ENCODE data around the gene PRICKLE2.

PRICKLE2 gene

DNA sequence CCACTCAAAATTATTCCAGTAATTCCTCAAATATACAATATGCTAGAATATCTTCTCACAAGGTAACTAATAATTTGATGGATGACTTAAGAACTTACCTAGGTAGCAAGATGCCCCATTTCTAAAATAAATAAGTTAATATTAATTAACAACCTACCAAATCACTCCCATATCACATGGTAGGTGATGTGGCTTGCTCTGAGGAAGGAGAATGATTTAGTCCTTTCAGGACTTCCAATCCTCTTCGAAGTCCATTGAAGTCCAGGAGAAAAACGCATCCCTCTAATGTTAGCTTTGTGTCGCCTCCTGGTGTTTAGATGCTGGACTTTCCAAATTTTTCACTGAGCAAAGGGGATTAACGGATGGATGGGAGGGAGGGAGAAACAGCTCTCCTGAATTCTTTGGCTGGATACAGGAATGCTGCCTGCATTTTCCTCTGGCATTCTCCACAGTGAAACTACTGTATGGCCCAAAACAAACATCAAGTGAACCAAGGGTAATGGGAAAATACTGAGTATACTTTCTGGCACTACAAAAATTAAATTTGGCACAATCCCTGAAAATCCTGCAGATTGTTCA, 58.6 kb downstream of the PRICKLE2 start:
- DNase-seq (ENCODE audit: extremely low spot score, insufficient read length, low read depth) (no peak), FAIRE-seq (no peak)

DNA sequence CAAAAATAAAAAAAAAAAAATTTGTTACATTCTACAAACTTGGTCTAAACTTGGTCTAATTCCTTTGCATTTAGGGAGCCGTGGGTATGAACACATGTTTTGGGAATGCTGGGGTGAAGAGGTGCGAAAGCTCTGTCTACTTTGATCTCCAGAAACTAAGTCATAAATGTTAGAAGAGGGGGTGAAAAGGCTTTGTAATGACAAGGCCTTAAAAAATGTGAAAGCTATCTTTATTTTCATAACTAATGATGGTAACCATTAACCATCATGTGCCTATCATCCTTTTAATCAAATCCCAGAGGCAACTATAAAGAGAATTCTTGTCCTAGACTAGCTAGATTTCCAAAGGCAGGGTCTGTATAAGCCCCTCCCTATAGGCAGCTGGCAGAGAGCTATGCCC, 60.9 kb downstream of the PRICKLE2 start:
- FAIRE-seq (no peak), DNase-seq (ENCODE audit: extremely low spot score, insufficient read length, low read depth) (no peak)

DNA sequence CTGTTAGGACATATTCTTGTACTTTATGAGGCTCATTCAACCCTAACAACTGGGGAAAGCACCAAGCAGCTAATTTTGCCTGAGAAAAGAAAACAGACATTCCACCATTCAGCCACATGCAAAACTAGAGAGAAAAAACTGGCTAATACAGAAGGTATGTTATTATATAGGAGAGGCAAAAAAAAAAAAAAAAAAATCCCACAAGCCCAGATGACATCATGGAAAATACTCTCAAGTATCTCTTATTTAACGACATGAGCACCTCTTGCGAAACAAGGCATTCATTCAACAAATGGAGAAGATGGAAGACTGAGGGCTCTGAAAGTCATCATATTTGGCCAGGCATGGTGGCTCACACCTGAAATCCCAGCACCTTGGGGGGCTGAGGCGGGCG, 61.5 kb downstream of the PRICKLE2 start:
- no peak for DNase-seq (ENCODE audit: extremely low spot score, insufficient read length, low read depth)
- no peak for FAIRE-seq

DNA sequence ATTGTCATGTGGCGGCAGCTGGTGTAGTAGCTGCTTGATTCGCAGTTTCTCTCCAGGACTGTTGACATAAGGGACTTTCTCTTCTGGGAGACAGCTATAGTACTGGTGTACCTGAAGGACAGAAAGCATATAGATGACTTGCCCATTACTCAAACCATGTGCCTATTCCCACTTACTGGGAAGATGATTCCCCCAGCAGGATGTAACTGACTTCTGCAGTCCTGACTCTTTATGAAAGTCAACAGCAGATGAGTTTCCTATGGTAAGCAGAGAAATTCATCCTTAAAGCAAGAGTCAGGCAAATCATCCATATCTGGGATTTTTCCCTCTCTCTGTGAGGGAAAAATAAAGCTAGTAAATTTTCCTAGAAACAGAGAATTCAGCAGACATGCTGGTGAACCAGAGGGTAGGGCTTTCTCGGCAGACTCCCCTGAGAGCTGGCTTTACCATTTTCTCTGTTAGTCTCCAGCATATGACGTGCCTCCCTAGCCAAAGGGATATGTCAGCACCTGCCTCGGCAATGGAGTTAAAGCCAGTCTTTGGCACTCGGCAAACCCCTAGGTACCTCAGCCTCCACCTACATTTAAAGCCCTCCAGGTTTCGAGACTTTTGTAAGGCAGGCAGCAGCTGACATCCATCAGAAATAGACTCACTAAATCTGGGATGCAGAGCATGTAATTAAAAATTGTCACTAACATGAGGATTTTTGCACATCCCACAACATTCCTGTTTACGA, 62.1 kb downstream of the PRICKLE2 start:
- DNase-seq (ENCODE audit: extremely low spot score, insufficient read length, low read depth) (no peak), FAIRE-seq (no peak)

- DNase-seq (ENCODE audit: extremely low spot score, insufficient read length, low read depth) (no peak), FAIRE-seq (no peak)
Observed at GRCh38 chr3:64161481-64161952, 63.7 kb downstream of the PRICKLE2 start.

- DNase-seq (ENCODE audit: extremely low spot score, insufficient read length, low read depth) (no peak), FAIRE-seq (no peak)
Observed at GRCh38 chr3:64160000-64160695, 65.1 kb downstream of the PRICKLE2 start.

DNA sequence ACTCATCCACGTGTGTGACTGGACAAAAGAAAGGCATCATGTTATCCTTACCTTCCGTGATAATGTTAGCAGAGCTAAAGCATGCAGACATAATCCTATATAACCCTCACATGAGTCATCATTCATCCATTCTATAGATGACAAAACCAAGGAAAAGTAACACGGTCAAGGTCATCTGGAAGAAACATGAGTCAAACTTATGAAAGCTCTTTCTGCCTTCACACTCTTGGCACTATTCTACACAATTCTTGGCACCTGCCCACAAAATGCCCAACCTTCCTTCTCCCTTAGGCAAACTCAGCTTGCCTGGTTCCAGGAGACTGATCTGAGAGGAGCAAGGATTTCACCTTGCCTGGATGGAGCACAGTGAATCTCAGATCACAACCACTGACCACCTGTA, 66.9 kb downstream of the PRICKLE2 start:
- no peak for FAIRE-seq
- no peak for DNase-seq (ENCODE audit: extremely low spot score, insufficient read length, low read depth)

DNA sequence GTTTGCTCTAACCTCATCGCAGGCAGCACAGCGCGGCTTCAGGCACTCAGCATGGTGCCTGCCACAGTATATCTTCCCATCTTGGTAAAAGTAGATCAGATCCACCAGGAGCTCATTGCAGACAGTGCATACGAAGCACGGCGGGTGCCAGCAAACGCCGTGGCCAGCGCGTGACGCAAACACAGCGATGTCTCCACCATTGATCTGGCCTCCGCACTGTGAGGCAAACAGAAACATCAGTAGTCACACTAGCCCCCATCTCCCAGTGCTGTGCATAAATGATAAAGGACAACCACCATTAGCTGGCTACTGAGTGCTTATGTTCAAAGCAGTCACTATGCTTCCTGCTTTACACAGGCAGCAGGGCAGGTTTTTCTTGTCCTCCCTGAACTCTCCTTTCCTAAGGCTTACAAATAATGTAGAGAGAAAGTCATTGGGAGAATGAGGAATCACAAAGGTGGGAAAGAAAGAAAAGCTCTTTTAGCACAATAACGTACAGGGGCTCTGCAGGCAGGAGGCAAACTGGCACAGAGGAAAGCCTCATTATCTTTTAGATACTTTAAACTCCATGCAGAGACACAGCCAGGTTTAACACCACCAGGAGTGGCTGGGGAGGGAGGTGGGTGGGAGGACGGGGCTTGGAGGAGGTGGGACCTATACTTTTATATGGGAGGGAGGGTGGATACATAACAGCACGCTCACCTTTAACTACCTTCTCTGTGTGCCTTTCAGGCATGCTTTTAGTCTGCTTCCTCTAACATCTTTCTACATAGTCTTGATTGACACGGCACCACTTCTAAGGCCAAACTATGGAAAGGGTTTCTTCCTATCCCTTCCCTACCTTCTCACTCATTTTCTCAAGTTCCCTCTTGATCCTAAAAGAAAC, 67.9 kb downstream of the PRICKLE2 start:
- no peak for FAIRE-seq
- DNase-seq (ENCODE audit: extremely low spot score, insufficient read length, low read depth) = no peak

GRCh38 chr3:64155328-64155727, 69.9 kb downstream of the PRICKLE2 start:
- FAIRE-seq = no peak

DNA sequence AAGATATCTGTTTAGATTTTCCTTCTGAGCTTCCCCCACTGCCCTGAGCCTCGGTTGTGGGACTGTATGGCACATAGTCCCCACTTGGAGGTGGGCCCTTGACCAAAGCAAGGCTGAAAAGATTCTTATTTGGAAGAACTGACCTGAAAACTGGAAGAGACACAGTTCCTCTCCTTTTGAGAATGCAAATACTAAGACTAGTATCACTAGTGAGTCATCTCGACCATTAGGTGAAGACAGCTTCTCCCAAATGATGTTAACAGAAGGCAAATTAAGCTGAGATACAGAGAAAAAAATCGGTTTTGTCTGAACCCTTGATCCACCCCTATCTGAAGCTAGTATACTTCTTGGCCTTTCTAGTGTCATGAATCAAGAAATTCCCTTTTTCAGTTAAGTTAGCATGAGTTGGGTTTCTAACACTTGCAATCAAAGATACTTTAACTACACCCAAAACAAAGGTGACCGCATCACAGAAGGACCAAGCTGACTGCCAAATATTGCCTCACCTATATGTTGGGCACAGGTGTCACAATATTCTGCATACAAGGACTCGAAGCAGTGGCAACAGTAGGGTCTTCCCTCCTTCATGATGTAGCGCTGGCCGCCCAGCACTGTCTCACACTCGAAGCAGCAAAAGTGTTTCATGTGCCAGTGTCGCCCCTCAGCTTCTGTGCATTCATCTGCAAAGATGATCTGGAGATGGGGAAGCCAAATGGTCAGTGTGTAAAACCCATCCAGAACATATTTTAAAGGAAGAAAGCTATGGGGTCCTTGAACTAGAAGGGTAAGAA, 72.4 kb downstream of the PRICKLE2 start:
- no peak for FAIRE-seq
- DNase-seq (ENCODE audit: extremely low spot score, insufficient read length, low read depth) = no peak

More at GRCh38 chr3:64155328-64155727, 69.9 kb downstream of the PRICKLE2 start:
- DNase-seq (ENCODE audit: extremely low spot score, insufficient read length, low read depth) = no peak

GRCh38 chr3:64152086-64152485, 73.2 kb downstream of the PRICKLE2 start:
- DNase-seq (ENCODE audit: extremely low spot score, insufficient read length, low read depth) = no peak
- FAIRE-seq = no peak

DNA sequence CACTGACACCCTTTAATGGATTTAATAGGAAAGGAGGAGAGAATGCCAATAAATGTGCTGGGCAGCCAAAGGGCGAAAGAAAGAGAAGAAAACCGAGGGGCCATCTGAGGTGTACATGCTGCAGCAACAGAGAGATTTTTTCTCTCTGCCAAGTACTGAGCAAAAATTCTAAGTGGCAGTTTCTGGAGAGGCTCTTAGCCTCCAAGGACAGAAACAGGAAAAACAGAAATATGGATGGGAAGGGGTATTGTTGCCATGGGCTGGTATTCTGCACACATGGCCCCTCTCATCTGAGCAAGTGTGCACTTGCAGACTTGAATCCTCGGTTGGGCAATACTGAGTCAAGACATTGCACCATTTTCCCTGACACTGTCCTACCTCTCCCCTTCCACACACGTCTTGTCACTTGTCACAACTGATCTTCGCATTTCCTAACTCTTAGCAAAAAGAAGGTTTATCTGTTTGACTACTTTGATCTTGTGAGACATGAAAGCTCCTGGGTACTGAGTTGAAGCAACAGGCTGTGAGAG, 73.9 kb downstream of the PRICKLE2 start:
- DNase-seq (ENCODE audit: extremely low spot score, insufficient read length, low read depth) (no peak), FAIRE-seq (no peak)

- DNase-seq (ENCODE audit: extremely low spot score, insufficient read length, low read depth) = no peak
- FAIRE-seq = no peak
Observed at GRCh38 chr3:64150623-64151207, 74.6 kb downstream of the PRICKLE2 start.

DNA sequence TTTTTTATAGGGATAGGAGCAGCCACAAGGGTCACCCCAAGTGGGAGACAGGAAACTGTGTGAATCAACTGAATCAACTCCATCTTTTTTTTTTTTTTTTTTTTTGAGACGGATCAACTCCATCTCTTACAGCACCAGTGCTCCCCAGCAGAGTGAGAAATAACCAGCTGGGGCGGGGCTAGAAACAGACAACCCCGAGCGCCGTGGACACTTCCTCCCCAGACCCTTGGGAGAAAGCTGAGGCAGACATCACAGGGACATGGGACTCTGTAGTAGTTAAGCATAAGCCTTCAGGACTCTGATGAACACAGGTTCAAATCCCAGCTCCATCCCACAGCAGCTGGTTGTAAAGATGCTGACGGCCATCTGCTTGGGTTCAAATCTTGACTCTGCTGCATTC, 75.4 kb downstream of the PRICKLE2 start:
- FAIRE-seq (no peak), DNase-seq (ENCODE audit: extremely low spot score, insufficient read length, low read depth) (no peak)

DNA sequence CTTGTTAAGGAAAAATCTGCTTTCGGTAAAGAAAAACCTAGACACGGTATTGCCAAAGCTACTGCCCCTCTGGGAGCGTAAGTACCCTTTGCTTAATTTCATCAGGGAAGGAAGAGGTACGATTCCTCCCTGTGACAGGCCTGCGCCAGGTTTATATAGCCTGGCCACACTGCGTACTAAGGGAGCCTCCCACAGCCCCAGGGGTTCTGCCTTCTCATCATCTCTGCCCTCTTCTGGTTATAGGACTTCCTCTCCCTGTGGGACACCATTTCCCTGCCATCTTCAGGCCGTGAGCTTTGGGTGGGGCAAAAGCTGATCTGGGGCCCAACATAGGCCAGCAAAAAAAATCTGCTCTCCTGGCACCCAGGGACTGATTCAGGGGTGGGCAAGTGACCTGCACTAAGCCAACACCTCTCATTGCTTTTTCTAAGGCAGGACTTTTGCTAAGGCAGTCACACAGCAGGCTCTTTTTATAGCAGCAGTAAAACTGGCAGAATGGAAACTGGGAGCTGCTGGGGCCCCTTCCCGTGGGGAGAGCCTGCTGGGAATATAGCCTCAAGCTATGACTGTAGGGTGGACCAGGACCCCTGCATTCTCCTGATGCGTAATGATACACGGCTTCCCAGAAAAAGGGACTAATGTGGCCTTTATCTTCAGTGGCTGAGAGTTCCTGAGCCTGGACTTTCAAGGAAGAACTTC, 76.2 kb downstream of the PRICKLE2 start:
- DNase-seq (ENCODE audit: extremely low spot score, insufficient read length, low read depth) (no peak), FAIRE-seq (no peak)

DNA sequence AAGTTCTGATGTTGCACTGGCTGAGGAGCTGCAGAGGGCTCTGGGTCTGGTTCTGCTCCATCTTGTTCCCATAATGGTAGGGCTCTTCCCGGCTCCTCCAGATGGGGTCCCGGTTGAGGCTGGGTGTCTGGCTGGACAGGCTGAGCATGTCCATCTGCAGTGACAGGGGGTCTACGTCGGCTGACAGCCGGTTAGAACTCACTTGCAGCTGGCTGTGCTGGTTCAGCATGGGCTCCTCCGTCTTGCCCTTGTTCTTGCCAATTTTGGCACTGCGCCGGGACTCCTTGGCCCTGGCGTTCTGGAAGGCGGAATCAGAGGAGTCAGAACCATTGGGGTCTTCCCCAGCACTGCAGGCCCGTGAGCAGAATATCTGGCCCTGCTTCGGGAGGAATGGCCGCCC, 78.1 kb downstream of the PRICKLE2 start:
- FAIRE-seq (no peak), DNase-seq (ENCODE audit: extremely low spot score, insufficient read length, low read depth) (no peak)

DNA sequence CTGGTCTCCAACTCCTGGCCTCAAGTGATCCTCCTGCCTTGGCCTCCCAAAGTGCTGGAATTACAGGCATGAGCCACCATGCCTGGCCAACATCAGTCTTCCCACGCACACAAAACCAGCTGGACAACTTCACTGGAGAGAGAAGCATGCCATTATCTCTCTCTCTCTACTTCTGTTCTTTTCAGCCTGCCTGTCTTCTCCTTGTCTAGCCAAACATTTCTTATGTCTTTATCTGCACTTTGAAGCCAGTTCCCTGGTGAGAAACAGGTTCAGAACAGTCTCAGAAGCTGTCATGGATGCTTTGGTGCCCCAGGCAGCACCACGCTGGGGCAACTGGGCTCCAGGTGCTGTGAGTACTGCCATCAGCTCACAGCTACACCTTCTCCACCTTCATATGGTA, 79.8 kb downstream of the PRICKLE2 start:
- DNase-seq (ENCODE audit: extremely low spot score, insufficient read length, low read depth) (no peak), FAIRE-seq (no peak)

GRCh38 chr3:64144241-64144900, 80.9 kb downstream of the PRICKLE2 start:
- FAIRE-seq (no peak), DNase-seq (ENCODE audit: extremely low spot score, insufficient read length, low read depth) (no peak)

Data from GM18507 (cell line).